Upper lobe of left lung (tissue), 4 donors: ENCODE measurements around the gene SLC25A12.

Source experiments
- CTCF ChIP-seq, 6 experiments: fragments of 450-650 bp in 4 of 6; fragments of 200-600 bp in 2 of 6; sonication (generic) in 2 of 6; IDR thresholded peaks; one replicate each; pipeline ENCODE4 v1.5.1; 2016 to 2019; ENCODE audit warnings: antibody characterized with exemption in 6 of 6
- EP300 ChIP-seq, 4 donors: sonication (generic); formaldehyde crosslinking; IDR thresholded peaks; one replicate each; pipeline ENCODE4 v1.5.1; 2017; ENCODE audit warnings: antibody characterized with exemption in 4 of 4, control low read depth in 2 of 4
- POLR2A ChIP-seq, 4 donors: fragments of 450-650 bp; IDR thresholded peaks; one replicate each; pipeline ENCODE4 v1.5.1; 2016 to 2017; ENCODE audit warnings: antibody characterized with exemption in 4 of 4, mild to moderate bottlenecking in 2 of 4

GRCh38 chr2:171908235-171908634 lies 14.2 kb upstream of the SLC25A12 start:
- TF ChIP-seq POLR2A (IDR thresholded peaks at IDR 0.05) (no peak), CTCF (IDR thresholded peaks at IDR 0.05) (no peak), EP300 (IDR thresholded peaks at IDR 0.05) (no peak)
